H1 (cell line): ENCODE measurements around the gene EGF. TPM values are rescaled to one million over a fixed set of nuclear protein-coding genes. Genes with fewer than 3 reads are reported as not detected.

Source experiments
- BACH1 ChIP-seq: IDR thresholded peaks from 2 replicates; pipeline ENCODE4 v1.6.1; 2012; ENCODE audit warnings: low read length, improper control_type of control experiment
- CBX5 ChIP-seq: fragments of 300-800, 300-1000 bp; sonication (generic); IDR thresholded peaks from 2 replicates; pipeline ENCODE4 v1.7.1; 2016; ENCODE audit warnings: antibody characterized with exemption, low read length, low read depth
- CHD1 ChIP-seq: IDR thresholded peaks from 2 replicates; pipeline ENCODE4 v1.6.1; 2012; ENCODE audit warnings: low read depth, low read length, improper control_type of control experiment
- EGR1 ChIP-seq: IDR thresholded peaks from 2 replicates; pipeline ENCODE4 v1.6.1; 2011; ENCODE audit warnings: low read depth, low read length, borderline replicate concordance
- TCF12 ChIP-seq: IDR thresholded peaks from 2 replicates; pipeline ENCODE4 v1.6.1; 2011; ENCODE audit warnings: low read depth, mild to moderate bottlenecking, low read length
- polyA plus RNA-seq, 7 experiments: library from polyadenylated mRNA; depleted of rRNA in 3 of 7; stranded (reverse) in 5 of 7; unstranded in 2 of 7; fragments of >200 nt in 5 of 7; fragments of 200-250 nt in 2 of 7; gene quantifications; 1 replicate in 5 of 7; 2 replicates in 1 of 7; 4 replicates in 1 of 7; pipeline versions ENCODE4 v1.2.1 to v1.2.3, GENCODE V29; 2011 to 2013; ENCODE audit warnings: missing spikeins in 2 of 7, mixed read lengths in 2 of 7
- total RNA-seq: library from RNA; stranded (reverse); fragmentation: NEBNext Ultra II Directional; extraction: Animal tissue kit (Norgen Biotek cat#: 25700); gene quantifications from 2 replicates; pipeline ENCODE4 v1.2.1, GENCODE V29; 2021

Gene EGF
- total and polyA plus RNA-seq, 2 of the 8 experiments (the other 6 are each of a cell fraction or from before 2014, with no cell fraction given): 1.5 to 2.6 TPM

GRCh38 chr4:109873791-109874514, 38.7 kb upstream of the EGF start (continued):
- TF ChIP-seq BACH1 (no peak), TCF12 (no peak), CBX5 (no peak), EGR1 (no peak), CHD1 (no peak)
